ENCODE data around the gene TSPAN9.

DNA sequence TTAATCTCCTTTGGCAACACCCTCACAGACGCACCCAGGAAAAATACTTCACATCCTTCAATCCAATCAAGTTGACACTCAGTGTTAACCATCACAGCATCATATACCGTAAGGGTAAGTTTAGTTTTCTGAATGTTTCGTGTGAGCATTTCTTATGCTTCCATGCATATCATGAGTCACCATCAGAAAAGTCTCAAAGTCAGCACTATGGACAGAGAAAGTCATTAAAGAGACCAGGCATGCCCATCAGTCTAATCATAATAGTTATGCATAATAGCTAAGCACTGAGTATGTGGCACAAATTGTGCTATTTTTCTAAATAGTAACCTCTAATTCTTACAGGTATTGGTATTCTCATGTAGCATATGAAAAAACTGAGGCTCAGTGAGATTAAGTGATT lies 255.0 kb downstream of the TSPAN9 start:
- TF ChIP-seq POLR2AphosphoS5 (IDR thresholded peaks at IDR 0.05): no peak
- no peak for TF ChIP-seq CTCF (IDR thresholded peaks at IDR 0.05)
- no peak for TF ChIP-seq POLR2A (IDR thresholded peaks at IDR 0.05)
- no peak for TF ChIP-seq EP300 (IDR thresholded peaks at IDR 0.05)

All from suprapubic skin (tissue), 4 donors.